GF-D8 (cell line): ENCODE data around the gene MERTK.
"Not testable (repeated sequence)": the region's sequence is repeated elsewhere in the genome, so short reads cannot be mapped to it uniquely, and the experiment has no call there.

Experiments used
- DNase-seq: peaks from one replicate; lab custom pipeline; 2025; lab: John Stamatoyannopoulos, UW

Gene MERTK

DNA sequence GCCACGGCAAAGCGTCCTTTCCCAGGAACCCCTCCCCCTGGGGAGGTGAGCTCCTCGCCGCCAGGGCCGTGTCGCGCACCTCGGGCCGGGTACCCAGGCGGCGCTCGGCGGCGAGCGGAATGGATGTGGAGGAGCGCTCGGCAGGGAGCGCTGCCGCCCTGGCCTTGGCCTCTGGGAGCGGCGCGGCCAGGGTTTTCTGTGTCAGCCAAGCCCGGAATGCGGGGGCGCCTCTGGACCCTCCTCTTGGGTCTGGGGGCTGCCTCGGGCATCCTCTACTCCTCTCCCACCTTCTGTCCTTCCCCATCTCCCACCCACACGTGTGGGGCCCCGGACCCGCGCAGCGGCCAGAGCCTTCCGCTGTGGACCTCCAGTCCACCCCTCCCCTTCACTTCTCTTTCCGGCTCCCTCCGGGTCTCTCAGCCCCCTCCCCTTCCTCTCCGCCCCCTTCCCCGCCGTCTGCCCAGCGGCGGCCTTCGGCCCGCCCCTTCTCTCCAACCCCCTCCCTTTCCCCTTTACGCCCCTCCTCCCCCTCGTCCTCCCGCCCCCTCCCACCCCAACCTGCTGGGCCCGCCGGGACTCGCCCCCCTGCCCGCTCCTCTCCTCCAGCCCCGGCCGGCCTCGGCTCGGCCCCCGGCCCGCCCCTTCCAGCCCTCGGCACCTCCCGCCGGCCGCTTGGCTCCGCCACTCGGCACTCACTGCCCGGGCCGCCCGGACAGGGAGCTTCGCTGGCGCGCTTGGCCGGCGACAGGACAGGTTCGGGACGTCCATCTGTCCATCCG, at the start of gene MERTK:
Gene MERTK, plus strand, starts transcription at position 684 of the 779 bp plus-strand sequence. CDS start 129 bp downstream, outside the sequence.
- no peak for DNase-seq

DNA sequence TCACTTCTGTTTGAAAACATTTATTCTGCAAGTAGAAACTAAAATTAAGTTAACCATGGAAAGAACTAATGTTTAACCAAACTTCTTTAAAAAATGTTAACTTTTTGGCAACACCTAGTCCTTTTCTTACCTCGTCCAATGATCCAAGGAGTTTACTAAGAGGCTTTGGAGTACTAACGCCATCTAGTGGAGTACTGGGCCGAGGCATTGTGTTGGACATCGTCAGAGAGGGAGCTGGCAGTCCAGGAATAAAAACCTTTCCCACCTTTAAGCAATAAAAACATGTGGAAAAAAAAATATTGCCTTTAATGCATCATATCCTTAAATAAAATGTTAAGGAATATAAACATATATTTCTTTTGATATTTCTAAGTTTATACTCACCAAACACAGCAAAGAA, 47.8 kb upstream of the MERTK start:
- DNase-seq: not testable (repeated sequence)

DNA sequence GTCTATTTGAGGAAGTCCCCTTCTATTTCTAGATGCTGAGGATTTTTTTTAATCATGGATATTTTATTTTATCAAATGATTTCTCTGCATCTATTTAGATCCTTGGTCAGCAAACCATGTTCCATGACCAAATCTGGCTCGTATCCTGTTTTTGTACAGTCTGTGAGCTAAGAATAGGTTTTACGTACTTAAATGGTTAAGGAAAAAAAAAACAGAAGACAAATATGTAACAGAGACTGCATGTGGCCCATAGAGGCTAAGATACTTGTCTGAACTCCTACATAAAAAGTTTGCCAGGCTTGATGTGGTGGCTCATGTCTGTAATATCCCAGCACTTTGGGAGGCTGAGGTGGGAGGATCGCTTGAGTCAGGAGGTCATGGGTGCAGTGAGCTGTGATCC, 45.9 kb upstream of the MERTK start:
- DNase-seq: not testable (repeated sequence)

DNA sequence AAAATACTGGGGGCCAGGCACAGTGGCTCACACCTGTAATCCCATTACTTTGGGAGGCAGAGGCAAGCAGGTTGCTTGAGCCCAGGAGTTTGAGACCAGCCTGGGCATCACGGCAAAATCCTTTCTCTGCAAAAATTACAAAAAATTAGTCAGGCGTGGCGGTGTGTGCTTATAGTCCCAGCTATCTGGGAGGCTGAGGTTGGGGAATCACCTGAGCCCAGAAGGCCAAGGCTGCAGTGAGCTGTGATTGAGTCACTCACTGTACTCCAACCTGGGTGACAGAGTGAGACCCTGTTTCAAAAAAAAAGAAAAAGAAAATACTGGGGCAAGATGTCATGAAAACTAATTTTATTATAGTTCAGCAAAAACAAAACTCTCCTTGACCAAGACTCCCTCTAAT, 38.4 kb upstream of the MERTK start:
- DNase-seq: not testable (repeated sequence)

DNA sequence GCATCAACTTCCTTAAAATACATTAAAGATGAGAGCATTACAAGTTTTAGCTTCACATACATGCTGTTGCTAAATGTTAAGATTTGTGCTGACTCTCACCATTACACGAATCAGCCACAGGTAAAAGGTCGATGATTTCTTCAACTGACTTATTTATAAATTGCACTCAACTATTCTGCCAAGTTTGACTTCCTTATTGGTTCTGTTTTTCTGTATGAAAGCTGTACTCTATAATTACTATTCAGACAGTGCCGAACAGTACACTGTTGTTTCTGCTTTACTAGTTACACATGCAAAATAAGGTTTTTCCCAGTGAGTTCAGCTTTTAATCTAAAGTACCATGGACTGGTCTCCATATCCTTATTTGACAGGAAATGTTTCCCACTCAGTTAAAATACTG, 33.3 kb upstream of the MERTK start:
- not testable (repeated sequence) for DNase-seq

DNA sequence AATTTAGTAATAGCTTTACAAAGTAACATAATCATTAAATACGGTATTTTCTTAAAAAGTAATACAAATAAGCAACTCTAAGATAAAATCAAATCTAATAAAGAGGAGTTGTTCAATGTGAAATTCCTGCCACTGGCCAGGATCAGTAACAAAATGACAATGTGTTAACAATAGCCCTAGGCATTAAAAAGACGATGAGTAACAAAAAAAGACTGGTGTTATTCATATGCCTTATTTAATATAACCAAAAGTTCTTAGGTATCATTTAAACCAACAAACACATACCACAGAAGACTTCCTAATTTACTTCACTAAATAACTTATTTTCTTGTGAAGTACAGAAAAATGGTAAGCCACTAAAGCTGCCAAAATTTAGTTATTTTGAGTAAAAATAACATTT, 25.6 kb upstream of the MERTK start:
- DNase-seq: not testable (repeated sequence)

DNA sequence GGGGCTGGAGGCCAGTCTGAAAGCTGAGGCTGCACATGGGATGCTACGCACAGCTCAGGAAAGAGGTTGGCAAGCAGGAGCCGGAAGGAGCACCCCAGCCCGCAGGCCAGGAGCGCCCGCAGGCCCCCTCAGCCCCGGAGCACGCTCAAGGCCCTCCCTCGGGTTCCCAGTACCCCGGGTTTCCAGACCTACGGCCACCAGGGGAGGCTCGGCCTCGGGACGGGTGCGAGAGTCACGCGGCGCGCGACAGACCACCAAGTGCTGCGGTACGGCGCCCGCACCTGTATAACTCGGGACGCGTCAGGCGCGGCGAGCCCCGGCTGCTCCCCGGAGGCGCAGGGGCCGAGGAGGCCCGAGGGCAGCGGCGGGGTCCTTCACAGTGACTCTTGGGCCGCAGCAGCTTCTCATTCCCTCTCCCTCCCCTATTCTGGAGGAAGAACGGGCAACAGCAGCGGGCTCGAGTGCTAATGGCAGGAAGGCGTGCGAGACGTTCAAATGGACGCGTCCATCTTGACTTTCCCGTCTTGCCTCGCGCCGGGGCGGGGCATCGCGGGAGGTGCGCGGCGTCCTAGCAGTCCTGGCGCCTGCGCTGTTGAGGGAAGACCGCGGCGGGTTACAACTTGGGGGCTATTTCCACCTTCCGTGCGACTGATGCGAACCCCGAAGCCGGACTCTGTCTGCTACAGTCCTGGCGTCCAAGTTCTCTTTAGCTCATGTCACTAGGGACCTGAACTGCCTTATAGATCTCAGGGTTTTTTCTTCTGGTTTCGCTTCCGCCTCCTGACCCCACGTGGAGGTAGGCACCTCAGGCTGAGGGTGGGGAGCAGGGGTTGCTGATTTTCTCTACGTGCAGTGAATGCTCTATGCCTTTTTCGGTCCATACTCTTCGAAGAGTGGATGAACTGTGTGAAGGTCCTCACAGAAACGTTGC, 14.5 kb upstream of the MERTK start, which contains the start of gene ANAPC1:
Gene ANAPC1, minus strand, starts transcription at position 533 of the 931 bp plus-strand sequence. CDS start 3,368 bp downstream, outside the sequence.
- peak; percentile 55 for DNase-seq

DNA sequence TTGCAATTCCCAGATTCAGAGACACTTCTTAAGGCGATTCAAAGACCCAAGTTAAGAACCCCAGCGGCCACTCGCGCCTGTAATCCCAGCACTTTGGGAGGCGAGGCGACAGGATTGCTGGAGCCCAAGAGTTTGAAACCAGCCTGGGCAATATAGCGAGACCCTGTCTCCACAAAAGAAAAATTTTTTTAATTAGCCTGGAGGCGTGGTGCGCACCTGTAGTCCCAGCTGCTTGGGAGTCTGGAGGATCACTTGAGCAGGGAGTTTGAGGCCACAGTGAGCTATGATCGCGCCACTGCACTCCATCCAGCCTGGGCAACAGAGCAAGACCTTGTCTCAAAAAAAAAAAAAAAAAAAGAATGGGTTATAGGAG, 13.8 kb upstream of the MERTK start:
- no peak for DNase-seq

DNA sequence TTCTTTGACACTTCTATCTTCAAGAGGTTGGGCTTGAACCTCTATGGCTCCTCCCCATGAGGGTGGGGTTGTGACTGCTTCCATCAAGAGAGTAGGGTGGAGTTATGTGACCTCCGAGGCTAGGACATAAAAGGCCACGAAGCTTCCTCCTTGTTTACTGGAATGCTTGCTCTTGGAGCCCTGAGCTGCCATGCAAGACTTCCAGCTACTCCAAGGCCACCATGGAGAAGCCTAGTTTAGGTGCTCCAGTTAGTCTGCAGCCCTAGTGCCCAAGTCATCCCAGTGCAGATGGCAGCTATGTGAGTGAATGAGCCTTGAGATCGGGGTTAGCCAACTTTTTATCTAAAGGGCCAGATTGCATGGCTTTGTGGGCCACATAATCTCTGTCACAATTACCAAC, 2.4 kb upstream of the MERTK start:
- no peak for DNase-seq

DNA sequence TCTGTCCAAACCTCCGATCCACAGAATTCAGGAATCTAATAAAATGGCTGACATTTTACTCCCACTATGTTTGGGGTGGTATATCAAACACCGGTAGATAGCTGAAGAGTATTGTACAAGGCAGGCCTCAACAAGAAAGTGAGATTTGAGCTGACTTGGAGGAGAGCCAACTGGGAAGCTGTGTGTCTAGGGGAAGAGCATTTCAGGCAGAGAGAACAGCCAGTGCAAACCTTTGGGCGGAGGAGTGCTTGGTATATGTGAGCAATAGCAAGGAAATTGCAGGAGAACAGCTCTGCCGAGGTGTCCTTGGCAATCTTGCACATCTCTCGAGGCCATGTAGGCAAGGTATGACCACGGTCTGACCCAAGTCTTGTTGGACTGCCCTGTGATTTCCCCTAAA, 1.8 kb upstream of the MERTK start:
- DNase-seq: no peak

DNA sequence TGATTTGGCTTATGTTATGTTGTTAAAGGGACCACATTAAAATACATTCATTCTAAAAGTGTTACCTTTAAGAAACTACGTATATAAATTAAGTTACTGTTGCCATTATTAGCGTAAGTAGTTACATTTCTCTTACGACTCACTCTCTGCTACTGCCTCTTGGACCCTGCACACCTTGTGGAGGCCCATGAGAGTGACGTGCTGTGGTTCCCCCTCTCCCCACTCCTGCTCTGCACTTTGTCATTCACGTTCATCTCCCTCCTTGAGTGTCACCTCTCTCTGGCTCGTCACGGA, 830 bp upstream of the MERTK start:
- DNase-seq: no peak

DNA sequence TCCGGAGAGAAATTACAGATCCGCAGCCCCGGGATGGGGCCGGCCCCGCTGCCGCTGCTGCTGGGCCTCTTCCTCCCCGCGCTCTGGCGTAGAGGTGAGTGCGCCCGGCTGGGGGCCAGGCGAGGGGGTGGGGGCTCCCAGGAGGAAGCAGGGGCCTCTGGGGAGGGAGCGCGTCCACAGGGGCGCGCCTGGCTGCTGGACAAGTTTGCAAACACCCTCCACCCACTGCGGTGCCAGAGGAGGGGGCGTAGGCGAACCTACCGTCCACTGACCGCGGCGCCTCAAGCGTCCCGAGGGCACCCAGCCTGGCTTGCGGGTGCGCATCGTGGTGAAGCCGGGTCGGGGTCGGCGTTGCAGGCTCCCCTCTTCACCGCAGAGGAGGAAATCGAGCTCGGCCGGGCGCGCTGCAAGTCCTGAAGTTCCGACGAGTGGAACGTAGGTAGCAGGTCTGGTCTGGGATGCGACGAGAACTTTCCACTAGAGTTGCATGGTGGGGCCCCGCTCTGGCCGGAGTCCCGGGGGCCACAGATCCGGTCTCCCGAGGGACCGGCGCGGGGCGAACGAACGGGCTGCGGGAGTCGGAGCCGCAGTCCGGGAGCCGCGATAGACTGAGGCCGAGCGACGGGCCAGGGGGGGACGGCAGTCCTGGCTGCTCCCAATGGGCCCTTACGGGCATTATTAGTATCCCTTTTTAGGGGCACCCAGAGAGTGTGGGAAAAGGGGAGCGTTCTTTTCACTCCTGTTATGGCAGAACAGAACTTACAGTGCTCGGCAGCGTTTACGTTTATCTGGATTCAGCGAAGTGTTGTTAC, 502 bp downstream of the MERTK start:
- DNase-seq: no peak

DNA sequence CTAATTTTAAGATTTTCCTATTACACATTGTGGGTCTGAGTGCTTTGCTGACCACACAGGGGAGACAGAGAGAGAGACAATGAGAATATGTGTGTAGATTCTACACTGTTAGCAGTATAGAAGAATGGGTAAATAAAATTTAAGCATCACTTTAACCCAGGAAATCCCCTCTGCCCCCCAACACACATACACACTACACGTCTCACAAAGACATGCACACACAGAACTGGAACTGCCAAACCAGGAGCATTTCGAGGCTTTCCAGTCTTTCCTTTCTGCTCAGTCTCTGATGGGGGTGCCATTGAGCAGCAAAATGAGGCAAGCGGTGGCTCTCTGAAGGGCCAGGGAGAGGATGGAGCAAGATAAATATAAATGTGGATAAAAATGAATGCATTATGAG, 2.5 kb downstream of the MERTK start:
- DNase-seq: no peak

DNA sequence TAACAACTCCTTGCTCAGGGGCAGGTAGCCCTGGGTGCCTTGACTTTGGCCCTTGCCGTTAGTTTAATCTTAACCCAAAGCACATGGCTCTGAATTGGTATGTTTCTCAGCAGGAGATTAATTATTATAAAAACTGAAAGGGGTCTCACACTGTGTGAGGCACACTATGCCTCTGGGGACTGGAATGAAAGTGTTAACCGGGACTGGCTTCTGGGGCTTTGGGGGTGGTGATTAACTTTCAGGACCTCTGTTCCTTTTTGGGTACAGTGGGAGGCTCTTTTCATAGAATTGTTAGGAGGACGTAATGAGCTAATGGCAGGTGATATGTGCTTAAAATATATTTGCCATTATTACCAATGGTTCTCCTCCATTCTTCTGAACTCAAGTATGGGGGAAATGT, 5.1 kb downstream of the MERTK start:
- DNase-seq: no peak

DNA sequence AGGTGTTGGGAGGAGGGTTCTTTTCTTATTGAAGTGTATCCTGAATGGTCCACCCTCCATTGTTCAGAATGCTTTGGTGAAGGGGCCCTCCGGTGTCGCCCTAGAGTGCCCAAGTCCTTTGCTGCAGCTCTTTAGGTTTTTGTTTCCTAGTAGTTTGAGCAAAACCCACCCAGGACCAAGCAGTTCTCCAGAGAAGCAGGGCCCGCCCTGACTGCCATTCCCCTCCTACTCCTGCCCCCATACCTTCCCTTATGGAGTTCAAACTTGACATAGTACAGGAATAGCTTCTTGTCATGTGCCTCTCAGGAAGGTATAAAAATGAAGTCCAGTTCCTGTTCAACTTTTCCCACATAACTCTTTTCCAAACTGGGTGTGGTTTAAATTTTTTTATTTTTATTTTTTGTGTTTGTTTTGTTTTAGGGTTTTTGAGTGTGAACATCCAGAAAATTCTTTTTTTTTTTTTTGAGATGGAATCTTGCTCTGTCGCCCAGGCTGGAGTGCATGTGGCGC, 5.6 kb downstream of the MERTK start:
- no peak for DNase-seq

DNA sequence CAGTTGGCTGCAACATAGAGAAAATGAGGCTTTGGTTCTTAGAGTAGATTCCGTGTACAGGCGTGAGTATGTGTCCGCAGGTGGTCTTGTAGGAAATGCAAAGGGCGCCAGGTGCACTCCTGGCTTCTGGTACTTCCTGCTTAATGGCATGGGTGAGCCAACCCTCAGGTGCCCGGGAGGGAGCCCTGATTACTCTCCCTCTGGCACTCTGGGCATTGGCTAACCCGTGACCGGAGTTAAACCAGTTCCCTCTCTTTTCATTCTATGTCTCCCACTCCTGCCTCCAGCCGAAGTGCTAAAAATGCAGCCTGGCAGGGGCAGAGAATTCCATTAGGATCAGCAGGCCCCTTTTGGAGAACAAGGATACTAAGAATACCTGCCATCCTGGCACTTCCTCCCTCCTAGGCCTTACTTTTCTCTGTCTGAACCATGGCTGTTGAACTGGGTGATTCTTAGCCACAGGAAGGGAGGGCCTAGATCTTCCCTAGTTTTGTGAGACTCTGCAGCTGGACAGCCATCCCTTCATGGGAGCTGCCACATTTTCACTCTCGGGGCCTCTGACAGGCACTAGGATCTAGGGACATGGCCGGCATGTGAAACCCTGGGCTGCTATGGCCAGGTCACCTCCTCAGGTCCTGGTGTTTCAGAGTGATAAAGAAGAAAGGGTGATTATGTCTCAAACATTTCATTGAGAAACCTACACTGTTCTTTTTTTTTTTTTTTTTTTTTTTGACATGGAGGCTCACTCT, 6.5 kb downstream of the MERTK start:
- DNase-seq: no peak

DNA sequence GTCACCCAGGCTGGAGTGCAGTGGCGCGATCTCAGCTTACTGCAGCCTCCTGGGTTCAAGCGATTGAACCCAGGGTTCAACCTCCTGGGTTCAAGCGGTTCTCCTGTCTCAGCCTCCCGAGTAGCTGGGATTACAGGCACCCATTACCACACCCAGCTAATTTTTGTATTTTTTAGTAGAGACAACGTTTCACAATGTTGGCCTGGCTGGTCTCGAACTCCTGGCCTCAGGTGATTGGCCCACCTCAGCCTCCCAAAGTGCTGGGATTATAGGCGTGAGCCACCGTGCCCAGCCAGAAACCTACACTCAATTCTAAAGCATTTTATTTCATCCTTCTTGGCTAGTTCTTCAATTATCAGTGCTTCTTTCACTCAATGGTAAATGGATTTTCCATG, 7.1 kb downstream of the MERTK start:
- not testable (repeated sequence) for DNase-seq

DNA sequence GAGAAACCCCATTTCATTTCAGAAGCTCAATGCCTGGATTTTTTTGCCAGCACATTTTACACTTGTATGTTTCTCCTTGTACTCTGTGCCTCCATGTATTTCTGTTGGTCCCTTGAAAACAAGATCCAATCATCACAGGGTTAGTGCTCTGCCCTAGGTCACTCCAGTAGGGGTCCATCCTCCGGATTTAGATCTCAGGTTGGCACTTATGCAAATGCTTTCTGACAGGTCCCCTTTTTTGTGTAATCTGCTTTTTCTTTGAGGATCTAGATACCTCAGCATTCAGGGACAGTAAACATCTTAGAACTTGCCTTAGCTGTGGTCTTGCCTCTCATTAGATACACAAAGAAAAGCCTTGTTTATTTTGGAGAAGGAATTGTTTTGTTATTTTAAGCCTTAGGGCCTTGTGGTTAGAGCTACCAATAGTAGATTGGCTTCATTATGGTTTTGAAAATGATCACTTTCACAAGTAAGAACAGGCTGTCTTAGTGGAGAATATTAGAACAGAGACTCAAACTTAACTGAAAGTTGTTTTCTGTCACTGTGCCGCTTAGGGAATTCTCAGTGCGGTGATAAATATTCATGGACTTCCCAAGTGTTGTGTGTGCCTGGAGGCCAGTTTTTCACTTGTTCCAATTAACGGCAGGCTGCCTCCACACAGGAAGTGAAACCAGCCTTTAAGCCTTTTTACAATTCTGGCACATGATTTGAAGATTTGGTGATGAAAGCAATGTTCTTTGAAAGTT, 7.8 kb downstream of the MERTK start:
- no peak for DNase-seq

DNA sequence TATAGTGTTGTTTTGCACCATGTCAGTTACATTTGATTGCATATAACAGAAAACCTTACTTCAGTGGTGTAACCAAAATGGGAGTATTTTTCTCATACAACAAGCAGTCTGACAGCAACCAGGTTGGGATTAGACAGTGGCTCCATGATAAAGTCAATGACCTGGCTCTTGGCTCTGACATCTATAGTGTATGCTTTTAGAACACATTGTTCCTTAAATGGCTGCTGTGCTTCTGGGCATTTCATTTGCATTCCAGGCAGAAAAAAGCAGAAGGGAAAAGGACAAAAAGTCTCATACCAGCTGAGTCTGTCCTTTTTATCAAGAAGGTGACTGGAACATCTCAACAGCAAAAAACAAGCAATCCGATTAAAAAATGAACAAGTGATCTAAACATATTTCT, 10.2 kb downstream of the MERTK start:
- DNase-seq: no peak

DNA sequence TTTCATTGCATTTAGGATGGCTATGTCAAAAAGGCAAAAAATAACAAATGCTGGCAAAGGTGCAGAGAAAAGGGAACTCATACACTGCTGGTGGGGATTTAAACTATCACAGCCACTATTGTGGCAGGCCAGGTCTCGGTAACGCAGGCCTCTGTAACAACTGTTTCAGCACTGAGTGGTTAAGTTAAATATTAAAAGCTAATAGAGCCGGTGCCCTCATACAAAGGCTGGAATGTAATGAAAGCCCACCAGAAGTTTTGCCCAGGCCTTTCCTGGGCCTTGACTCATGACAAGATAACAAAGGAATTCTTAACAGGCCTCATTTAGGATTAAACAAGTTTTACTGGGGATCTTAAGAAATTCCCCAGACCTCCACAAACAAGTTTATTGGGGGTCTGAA, 10.7 kb downstream of the MERTK start:
- no peak for DNase-seq

DNA sequence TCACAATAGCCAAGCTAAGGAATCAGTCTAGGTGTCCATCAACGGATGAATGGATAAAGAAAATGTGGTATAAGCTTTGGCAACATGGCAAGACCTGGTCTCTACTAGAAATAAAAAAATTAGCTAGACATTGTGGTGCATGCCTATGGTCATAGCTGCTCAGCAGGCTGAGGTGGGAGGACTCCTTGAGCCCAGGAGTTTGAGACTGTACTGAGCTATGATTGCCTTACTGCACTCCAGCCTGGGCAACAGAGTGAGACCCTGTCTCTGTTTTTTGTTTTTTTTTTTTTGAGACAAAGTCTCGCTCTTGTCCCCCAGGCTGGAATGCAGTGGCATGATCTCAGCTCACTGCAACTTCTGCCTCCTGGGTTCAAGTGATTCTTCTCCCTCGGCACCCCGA, 11.6 kb downstream of the MERTK start:
- DNase-seq: not testable (repeated sequence)
